A549 (cell line): Measurements from ENCODE around the gene PSD. TPM values are rescaled to one million over a fixed set of nuclear protein-coding genes. Genes with fewer than 3 reads are reported as not detected.

ENCODE experiments used
- ATAC-seq, 2 experiments: fragments of 200-7000 bp in 1 of 2; fragments of >200 bp in 1 of 2; cut with Nextera tagmentation in 1 of 2; cut with Tn5 transposase in 1 of 2; 3 replicates each; pipeline versions ENCODE4 v1.8.0 to v1.9.1; 2018 to 2020; ENCODE audit warnings: mild to moderate bottlenecking in 1 of 2, moderate library complexity in 1 of 2
- CTCF ChIA-PET: fragments of 300-600 bp; sonication (Branson Sonifier 250); formaldehyde crosslinking; extraction: SDS; loops from one replicate; lab custom pipeline; 2021; ENCODE audit warnings: antibody characterized with exemption, inconsistent platforms; lab: Yijun Ruan, JAX
- POLR2A ChIA-PET: fragments of 350-600 bp; formaldehyde crosslinking; extraction: SDS; loops from one replicate; lab custom pipeline; 2021; ENCODE audit warnings: antibody characterized with exemption, inconsistent platforms; lab: Yijun Ruan, JAX
- DNase-seq, 2 experiments: peaks; one replicate each; pipeline versions ENCODE4 v3.0.0 to v3.0.0-alpha.2; 2011 to 2016; ENCODE audit warnings: low read depth in 1 of 2, low spot score in 1 of 2
- FAIRE-seq: peaks from 2 replicates; lab custom pipeline; 2011; peaks lifted over from hg19 to GRCh38; lab: Jason Lieb, UNC
- H3K27ac ChIP-seq, 2 experiments: fragments of >200 bp; sonication (Bioruptor Twin); formaldehyde crosslinking; 3 replicates each; pipeline ENCODE4 v1.5.1; 2016 to 2017
- H3K4me1 ChIP-seq: fragments of >200 bp; sonication (Bioruptor Twin); formaldehyde crosslinking; 3 replicates; pipeline ENCODE4 v1.6.1; 2016
- H3K4me2 ChIP-seq: fragments of >200 bp; sonication (Bioruptor Twin); formaldehyde crosslinking; 3 replicates; pipeline ENCODE4 v1.6.1; 2016
- H3K4me3 ChIP-seq: fragments of >200 bp; sonication (Bioruptor Twin); formaldehyde crosslinking; 3 replicates; pipeline ENCODE4 v1.5.1; 2016
- H3K9me3 ChIP-seq: fragments of >200 bp; sonication (Bioruptor Twin); formaldehyde crosslinking; 3 replicates; pipeline ENCODE4 v1.6.1; 2016
- CEBPB ChIP-seq, 2 experiments: fragments of >200 bp in 1 of 2; sonication (Bioruptor Twin) in 1 of 2; formaldehyde crosslinking in 1 of 2; IDR thresholded peaks; 2 replicates each; pipeline ENCODE4 v1.6.1; 2012 to 2016
- CHD4 ChIP-seq: fragments of 200-600 bp; sonication (generic); IDR thresholded peaks from 2 replicates; pipeline ENCODE4 v1.6.1; 2016; ENCODE audit warnings: antibody characterized with exemption, mild to moderate bottlenecking, borderline replicate concordance
- FOSB ChIP-seq: fragments of 250-450 bp; sonication (Bioruptor Pico); IDR thresholded peaks from 2 replicates; pipeline ENCODE4 v1.5.0; 2020; ENCODE audit warnings: mild to moderate bottlenecking, moderate library complexity
- FOXS1 ChIP-seq: fragments of 250-450 bp; sonication (Bioruptor Pico); IDR thresholded peaks from 2 replicates; pipeline ENCODE4 v1.5.0; 2020; ENCODE audit warnings: mild to moderate bottlenecking, moderate library complexity
- HDAC2 ChIP-seq: fragments of 200-600 bp; sonication (generic); IDR thresholded peaks from 2 replicates; pipeline ENCODE4 v1.6.1; 2016
- HEYL ChIP-seq: fragments of 250-450 bp; sonication (Bioruptor Pico); IDR thresholded peaks from 2 replicates; pipeline ENCODE4 v1.8.0; 2021; ENCODE audit warnings: mild to moderate bottlenecking, moderate library complexity
- HOXA7 ChIP-seq: fragments of 250-450 bp; sonication (Bioruptor Pico); IDR thresholded peaks from 2 replicates; pipeline ENCODE4 v1.5.0; 2020; ENCODE audit warnings: mild to moderate bottlenecking, moderate library complexity
- HOXB5 ChIP-seq: fragments of 250-450 bp; sonication (Bioruptor Pico); IDR thresholded peaks from 2 replicates; pipeline ENCODE4 v1.5.0; 2020; ENCODE audit warnings: mild to moderate bottlenecking, moderate library complexity
- JUNB ChIP-seq: fragments of >200 bp; sonication (Bioruptor Twin); formaldehyde crosslinking; IDR thresholded peaks from 2 replicates; pipeline ENCODE4 v1.6.1; 2016
- KDM1A ChIP-seq: fragments of 200-600 bp; sonication (generic); IDR thresholded peaks from 2 replicates; pipeline ENCODE4 v1.6.1; 2016; ENCODE audit warnings: low read depth, mild to moderate bottlenecking
- MAFK ChIP-seq: fragments of 450-650 bp; IDR thresholded peaks from 2 replicates; pipeline ENCODE4 v1.6.1; 2014; ENCODE audit not compliant: partially characterized antibody
- NFE2L2 ChIP-seq: fragments of 150-350 bp; conservative IDR thresholded peaks from 2 replicates; pipeline ENCODE4 v1.6.1; 2014; ENCODE audit warnings: low read length
- RARB ChIP-seq: fragments of 250-450 bp; sonication (Bioruptor Pico); IDR thresholded peaks from 2 replicates; pipeline ENCODE4 v1.8.0; 2021; ENCODE audit warnings: mild to moderate bottlenecking, moderate library complexity
- RFX5 ChIP-seq: fragments of 450-650 bp; IDR thresholded peaks from 2 replicates; pipeline ENCODE4 v1.7.1; 2014; ENCODE audit warnings: antibody characterized with exemption, mild to moderate bottlenecking, moderate library complexity
- SMC3 ChIP-seq: fragments of >200 bp; sonication (Bioruptor Twin); formaldehyde crosslinking; IDR thresholded peaks from 3 replicates; pipeline ENCODE4 v1.6.1; 2018; ENCODE audit warnings: inconsistent platforms
- ZC3H11A ChIP-seq: fragments of 450-650 bp; IDR thresholded peaks from 2 replicates; pipeline ENCODE4 v1.6.1; 2014; ENCODE audit warnings: antibody characterized with exemption, mild to moderate bottlenecking
- ZFP36 ChIP-seq: fragments of 450-650 bp; IDR thresholded peaks from 2 replicates; pipeline ENCODE4 v1.6.1; 2014; ENCODE audit warnings: borderline replicate concordance; ENCODE audit not compliant: partially characterized antibody
- WGBS: methylation state at CpG from one replicate; pipeline ENCODE4 v1.1.6; 2017; ENCODE audit errors: missing lambda C conversion rate; 5-methylcytosine and 5-hydroxymethylcytosine counted together
- polyA plus RNA-seq, 4 experiments: library from polyadenylated mRNA; depleted of rRNA in 3 of 4; stranded (reverse); fragments of >200 nt; fragmentation: RNase III in 1 of 4; extraction: RNeasy Plus Mini Kit Qiagen cat#74134 plus additional on column Dnase treatment in 1 of 4; gene quantifications; 2 replicates in 3 of 4; 3 replicates in 1 of 4; pipeline ENCODE4 v1.2.3, GENCODE V29; 2011 to 2017
- TF ChIP-seq, protein P1 (sequence below): fragments of 250-450 bp; sonication (Bioruptor Pico); IDR thresholded peaks from 2 replicates; pipeline ENCODE4 v1.5.0; 2020; ENCODE audit warnings: low read depth, mild to moderate bottlenecking, moderate library complexity
- TF ChIP-seq, protein P2 (sequence below): fragments of 250-450 bp; sonication (Bioruptor Pico); IDR thresholded peaks from 2 replicates; pipeline ENCODE4 v1.5.0; 2021; ENCODE audit warnings: mild to moderate bottlenecking, moderate library complexity, borderline replicate concordance
- TF ChIP-seq, protein P3 (sequence below): fragments of 150-350 bp; IDR thresholded peaks from 2 replicates; pipeline ENCODE4 v1.6.1; 2014; ENCODE audit warnings: low read depth, mild to moderate bottlenecking, low read length
- TF ChIP-seq, protein P4 (sequence below): fragments of >200 bp; sonication (Bioruptor Twin); formaldehyde crosslinking; IDR thresholded peaks from 3 replicates; pipeline ENCODE4 v1.6.1; 2016
- TF ChIP-seq, protein P5 (sequence below): IDR thresholded peaks from 2 replicates; pipeline ENCODE4 v1.6.1; 2012
- TF ChIP-seq, protein P6 (sequence below): IDR thresholded peaks from 2 replicates; pipeline ENCODE4 v1.6.1; 2012; ENCODE audit warnings: low read depth, borderline replicate concordance

PSD gene
- polyA plus RNA-seq, 2 of the 4 experiments (the other 2 are of a cell fraction): 0.14 to 0.75 TPM

DNA sequence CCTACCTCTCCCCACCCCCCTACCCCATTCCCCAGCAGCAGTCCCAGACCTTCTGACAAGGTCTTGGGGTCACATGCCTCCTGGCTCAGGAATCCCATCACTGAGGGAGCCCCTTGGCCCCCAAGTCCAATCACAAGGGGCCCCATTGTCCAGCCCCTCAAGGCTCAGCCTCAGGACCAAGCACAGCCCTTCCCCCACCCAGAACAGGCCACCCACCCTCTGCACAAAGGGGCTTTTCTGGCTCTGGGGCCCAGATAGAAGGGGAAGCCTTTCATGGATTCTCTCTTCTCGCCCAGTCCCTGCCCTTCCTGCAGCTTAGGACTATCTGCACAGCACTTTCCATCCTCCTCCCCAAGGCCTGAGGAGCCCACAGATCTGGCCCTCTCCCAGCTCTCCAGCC lies 6.9 kb upstream of the PSD start:
- POLR2A ChIA-PET: interaction anchor here (0.7 kb wide), 1 partner anchor 20 kb away, joined by 3 read pairs; no protein-coding TSS in a partner anchor
- no peak for DNase-seq
- TF ChIP-seq, protein P1, sequence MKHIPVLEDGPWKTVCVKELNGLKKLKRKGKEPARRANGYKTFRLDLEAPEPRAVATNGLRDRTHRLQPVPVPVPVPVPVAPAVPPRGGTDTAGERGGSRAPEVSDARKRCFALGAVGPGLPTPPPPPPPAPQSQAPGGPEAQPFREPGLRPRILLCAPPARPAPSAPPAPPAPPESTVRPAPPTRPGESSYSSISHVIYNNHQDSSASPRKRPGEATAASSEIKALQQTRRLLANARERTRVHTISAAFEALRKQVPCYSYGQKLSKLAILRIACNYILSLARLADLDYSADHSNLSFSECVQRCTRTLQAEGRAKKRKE: no peak
- TF ChIP-seq FOSB (no peak), HOXA7 (CRISPR knock-in tag) (no peak), ZC3H11A (no peak), CHD4 (no peak), JUNB (no peak), KDM1A (no peak)
- TF ChIP-seq, protein P2, sequence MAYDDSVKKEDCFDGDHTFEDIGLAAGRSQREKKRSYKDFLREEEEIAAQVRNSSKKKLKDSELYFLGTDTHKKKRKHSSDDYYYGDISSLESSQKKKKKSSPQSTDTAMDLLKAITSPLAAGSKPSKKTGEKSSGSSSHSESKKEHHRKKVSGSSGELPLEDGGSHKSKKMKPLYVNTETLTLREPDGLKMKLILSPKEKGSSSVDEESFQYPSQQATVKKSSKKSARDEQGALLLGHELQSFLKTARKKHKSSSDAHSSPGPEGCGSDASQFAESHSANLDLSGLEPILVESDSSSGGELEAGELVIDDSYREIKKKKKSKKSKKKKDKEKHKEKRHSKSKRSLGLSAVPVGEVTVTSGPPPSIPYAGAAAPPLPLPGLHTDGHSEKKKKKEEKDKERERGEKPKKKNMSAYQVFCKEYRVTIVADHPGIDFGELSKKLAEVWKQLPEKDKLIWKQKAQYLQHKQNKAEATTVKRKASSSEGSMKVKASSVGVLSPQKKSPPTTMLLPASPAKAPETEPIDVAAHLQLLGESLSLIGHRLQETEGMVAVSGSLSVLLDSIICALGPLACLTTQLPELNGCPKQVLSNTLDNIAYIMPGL (CRISPR knock-in tag): no peak
- TF ChIP-seq, protein P3, sequence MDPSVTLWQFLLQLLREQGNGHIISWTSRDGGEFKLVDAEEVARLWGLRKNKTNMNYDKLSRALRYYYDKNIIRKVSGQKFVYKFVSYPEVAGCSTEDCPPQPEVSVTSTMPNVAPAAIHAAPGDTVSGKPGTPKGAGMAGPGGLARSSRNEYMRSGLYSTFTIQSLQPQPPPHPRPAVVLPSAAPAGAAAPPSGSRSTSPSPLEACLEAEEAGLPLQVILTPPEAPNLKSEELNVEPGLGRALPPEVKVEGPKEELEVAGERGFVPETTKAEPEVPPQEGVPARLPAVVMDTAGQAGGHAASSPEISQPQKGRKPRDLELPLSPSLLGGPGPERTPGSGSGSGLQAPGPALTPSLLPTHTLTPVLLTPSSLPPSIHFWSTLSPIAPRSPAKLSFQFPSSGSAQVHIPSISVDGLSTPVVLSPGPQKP: no peak
- H3K4me3 ChIP-seq: no peak overlapping the region
- CTCF ChIA-PET: interaction anchor here (0.9 to 17.4 kb wide), 7 partner anchors 9 to 194 kb away, joined by 3 to 337 read pairs (median 54); partner anchors contain the start of genes CUEDC2, NFKB2 and SUFU
- peaks cover 12% of the 10 kb centered on the region for H3K4me1 ChIP-seq
- no peak for ATAC-seq
- H3K27ac ChIP-seq: no peak overlapping the region
- FAIRE-seq: no peak
- no peak overlapping the region for H3K4me2 ChIP-seq
- 91% methylated on average over 1 of the region's 1 CpG for WGBS
- H3K9me3 ChIP-seq: no peaks in the 10 kb centered on the region

DNA sequence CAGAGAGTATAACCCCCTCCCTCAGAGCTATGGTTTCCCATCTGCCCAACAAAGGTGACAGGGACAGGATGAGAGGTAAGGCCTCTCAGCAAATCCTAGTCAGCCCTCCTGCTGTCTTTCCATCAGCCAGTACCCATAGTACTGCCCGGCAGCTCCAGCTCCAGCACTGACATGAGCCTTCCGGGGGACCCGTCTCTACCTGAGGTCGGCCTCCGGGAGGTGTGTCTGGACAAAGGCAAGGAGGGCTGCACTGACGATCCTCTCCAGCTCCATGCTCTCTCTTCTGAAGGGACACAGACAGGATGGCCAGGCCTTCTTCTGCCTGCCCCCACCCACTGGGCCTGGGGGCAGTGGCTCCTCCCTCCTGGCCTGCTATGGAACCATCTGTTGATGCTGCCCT lies 6.3 kb upstream of the PSD start:
- CTCF ChIA-PET: interaction anchor here (2.2 to 17.4 kb wide), 7 partner anchors 10 to 256 kb away, joined by 10 to 337 read pairs (median 54); partner anchors contain the start of genes CUEDC2 and NFKB2
- no peak for DNase-seq
- no peak overlapping the region for H3K4me2 ChIP-seq
- peaks cover 16% of the 10 kb centered on the region for H3K4me1 ChIP-seq
- TF ChIP-seq HOXB5 (CRISPR knock-in tag) (no peak), CEBPB (IDR thresholded peaks at IDR 0.05) (no peak), HDAC2 (no peak), RARB (CRISPR knock-in tag) (no peak), FOSB (no peak), HEYL (CRISPR knock-in tag) (no peak), RFX5 (no peak), HOXA7 (CRISPR knock-in tag) (no peak), FOXS1 (CRISPR knock-in tag) (no peak), SMC3 (no peak), MAFK (no peak), JUNB (no peak), NFE2L2 (no peak), ZFP36 (no peak)
- TF ChIP-seq, protein P4, sequence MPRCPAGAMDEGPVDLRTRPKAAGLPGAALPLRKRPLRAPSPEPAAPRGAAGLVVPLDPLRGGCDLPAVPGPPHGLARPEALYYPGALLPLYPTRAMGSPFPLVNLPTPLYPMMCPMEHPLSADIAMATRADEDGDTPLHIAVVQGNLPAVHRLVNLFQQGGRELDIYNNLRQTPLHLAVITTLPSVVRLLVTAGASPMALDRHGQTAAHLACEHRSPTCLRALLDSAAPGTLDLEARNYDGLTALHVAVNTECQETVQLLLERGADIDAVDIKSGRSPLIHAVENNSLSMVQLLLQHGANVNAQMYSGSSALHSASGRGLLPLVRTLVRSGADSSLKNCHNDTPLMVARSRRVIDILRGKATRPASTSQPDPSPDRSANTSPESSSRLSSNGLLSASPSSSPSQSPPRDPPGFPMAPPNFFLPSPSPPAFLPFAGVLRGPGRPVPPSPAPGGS: no peak
- TF ChIP-seq, protein P5, sequence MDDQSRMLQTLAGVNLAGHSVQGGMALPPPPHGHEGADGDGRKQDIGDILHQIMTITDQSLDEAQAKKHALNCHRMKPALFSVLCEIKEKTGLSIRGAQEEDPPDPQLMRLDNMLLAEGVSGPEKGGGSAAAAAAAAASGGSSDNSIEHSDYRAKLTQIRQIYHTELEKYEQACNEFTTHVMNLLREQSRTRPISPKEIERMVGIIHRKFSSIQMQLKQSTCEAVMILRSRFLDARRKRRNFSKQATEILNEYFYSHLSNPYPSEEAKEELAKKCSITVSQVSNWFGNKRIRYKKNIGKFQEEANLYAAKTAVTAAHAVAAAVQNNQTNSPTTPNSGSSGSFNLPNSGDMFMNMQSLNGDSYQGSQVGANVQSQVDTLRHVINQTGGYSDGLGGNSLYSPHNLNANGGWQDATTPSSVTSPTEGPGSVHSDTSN: no peak
- TF ChIP-seq, protein P6, sequence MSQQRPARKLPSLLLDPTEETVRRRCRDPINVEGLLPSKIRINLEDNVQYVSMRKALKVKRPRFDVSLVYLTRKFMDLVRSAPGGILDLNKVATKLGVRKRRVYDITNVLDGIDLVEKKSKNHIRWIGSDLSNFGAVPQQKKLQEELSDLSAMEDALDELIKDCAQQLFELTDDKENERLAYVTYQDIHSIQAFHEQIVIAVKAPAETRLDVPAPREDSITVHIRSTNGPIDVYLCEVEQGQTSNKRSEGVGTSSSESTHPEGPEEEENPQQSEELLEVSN: no peak
- TF ChIP-seq, all 56 proteins: peak for 0
- 89% methylated on average over 6 of the region's 6 CpGs for WGBS
- no peak overlapping the region for H3K4me3 ChIP-seq
- POLR2A ChIA-PET: no interaction called here
- no peaks in the 10 kb centered on the region for H3K9me3 ChIP-seq
- ATAC-seq: no peak
- FAIRE-seq: no peak
- H3K27ac ChIP-seq: no peak overlapping the region
